Measurements from ENCODE around the gene CCR6.
A peak's percentile ranks its signal among the peaks of the same experiment; 100 is the strongest.

Gene CCR6

GRCh38 chr6:167099707-167100106 is 23.2 kb upstream of the CCR6 start:
- no peak for DNase-seq

GRCh38 chr6:167100241-167100674 is 22.6 kb upstream of the CCR6 start:
- no peak for DNase-seq

- no peak for DNase-seq
These were observed 20.6 kb upstream of the CCR6 start for GRCh38 chr6:167102318-167102717.

GRCh38 chr6:167103041-167103891 is 19.6 kb upstream of the CCR6 start:
- DNase-seq = no peak

- DNase-seq = no peak
These were observed 18.5 kb upstream of the CCR6 start for GRCh38 chr6:167104388-167104787.

GRCh38 chr6:167105060-167105459 is 17.8 kb upstream of the CCR6 start:
- DNase-seq = no peak

- no peak for DNase-seq
These were observed 16.5 kb upstream of the CCR6 start for GRCh38 chr6:167106406-167106805.

GRCh38 chr6:167107787-167108186 is 15.1 kb upstream of the CCR6 start:
- DNase-seq = no peak

GRCh38 chr6:167108278-167108677 is 14.6 kb upstream of the CCR6 start:
- no peak for DNase-seq

GRCh38 chr6:167109651-167110050 is 13.2 kb upstream of the CCR6 start:
- no peak for DNase-seq

GRCh38 chr6:167111597-167111996 is 11.3 kb upstream of the CCR6 start:
- DNase-seq = no peak

GRCh38 chr6:167112421-167112820 is 10.5 kb upstream of the CCR6 start:
- no peak for DNase-seq

- no peak for DNase-seq
These were observed 9.7 kb upstream of the CCR6 start for GRCh38 chr6:167113047-167113754.

- peak; percentile 86 for DNase-seq
These were observed 8.7 kb upstream of the CCR6 start for GRCh38 chr6:167113935-167114910.

GRCh38 chr6:167115054-167115453 is 7.8 kb upstream of the CCR6 start:
- DNase-seq = no peak

- no peak for DNase-seq
These were observed 6.6 kb upstream of the CCR6 start for GRCh38 chr6:167116109-167116837.

GRCh38 chr6:167116838-167117228 is 6.1 kb upstream of the CCR6 start:
- no peak for DNase-seq

GRCh38 chr6:167118006-167118405 is 4.9 kb upstream of the CCR6 start:
- DNase-seq = no peak

GRCh38 chr6:167118839-167119238 is 4.1 kb upstream of the CCR6 start:
- DNase-seq = no peak

GRCh38 chr6:167119670-167120582 is 3.0 kb upstream of the CCR6 start:
- peak; percentile 91 for DNase-seq

- no peak for DNase-seq
These were observed 2.4 kb upstream of the CCR6 start for GRCh38 chr6:167120583-167120903.

All from central memory CD4-positive, alpha-beta T cell (primary cell).